WI38 (cell line): ENCODE results near the gene MTX1.

Source experiments
- H3K4me3 ChIP-seq: 2 replicates; pipeline ENCODE4 v1.5.1; 2011; ENCODE audit warnings: low read depth, mild to moderate bottlenecking, control low read depth, low read length
- TF ChIP-seq, protein P1 (sequence below): IDR thresholded peaks from 2 replicates; pipeline ENCODE4 v1.5.1; 2012; ENCODE audit warnings: low read depth, mild to moderate bottlenecking, control low read depth, low read length

MTX1 gene

DNA sequence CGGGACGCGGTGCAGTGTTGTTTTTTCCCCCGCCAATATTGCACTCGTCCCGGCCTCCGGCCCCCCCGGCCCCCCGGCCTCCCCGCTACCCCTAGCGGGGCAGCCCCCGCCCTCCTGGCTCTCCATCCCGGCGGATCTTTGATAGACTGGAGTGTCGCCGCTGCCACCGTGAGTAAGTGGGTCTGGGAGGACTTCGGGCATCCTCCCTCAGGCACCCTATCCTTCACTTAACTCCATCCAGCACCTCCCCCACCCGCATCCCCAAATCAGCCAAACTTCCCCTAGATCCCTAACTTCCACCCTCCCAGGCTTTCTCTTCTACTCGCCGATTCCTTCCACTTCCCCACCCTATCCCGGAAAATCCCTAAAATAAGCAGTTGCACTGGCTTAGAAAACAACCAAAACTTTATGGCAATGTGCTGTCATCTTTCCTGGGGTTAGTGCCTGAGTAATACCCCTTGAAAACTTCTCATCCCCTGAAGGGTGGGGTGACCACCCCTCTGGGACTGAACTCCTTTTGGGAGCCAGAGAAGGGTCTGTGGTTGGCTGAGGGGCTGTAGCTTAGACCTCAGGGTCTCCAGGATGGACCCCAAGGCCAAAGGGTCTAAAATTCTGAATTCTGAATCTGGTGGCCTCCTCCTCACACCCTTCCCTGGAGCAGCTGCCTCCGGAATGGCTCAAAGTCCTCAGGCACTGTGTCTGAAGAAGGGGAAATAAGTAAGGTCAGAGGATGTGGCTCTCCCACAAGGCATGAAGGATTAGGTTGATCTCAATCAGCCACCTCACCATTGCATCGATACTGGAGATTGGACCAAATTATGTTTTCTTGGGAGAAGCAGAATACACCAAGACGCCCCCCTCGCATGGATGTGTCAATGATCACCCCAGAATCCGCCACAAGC is 13.0 kb upstream of the MTX1 start:
- TF ChIP-seq, protein P1, sequence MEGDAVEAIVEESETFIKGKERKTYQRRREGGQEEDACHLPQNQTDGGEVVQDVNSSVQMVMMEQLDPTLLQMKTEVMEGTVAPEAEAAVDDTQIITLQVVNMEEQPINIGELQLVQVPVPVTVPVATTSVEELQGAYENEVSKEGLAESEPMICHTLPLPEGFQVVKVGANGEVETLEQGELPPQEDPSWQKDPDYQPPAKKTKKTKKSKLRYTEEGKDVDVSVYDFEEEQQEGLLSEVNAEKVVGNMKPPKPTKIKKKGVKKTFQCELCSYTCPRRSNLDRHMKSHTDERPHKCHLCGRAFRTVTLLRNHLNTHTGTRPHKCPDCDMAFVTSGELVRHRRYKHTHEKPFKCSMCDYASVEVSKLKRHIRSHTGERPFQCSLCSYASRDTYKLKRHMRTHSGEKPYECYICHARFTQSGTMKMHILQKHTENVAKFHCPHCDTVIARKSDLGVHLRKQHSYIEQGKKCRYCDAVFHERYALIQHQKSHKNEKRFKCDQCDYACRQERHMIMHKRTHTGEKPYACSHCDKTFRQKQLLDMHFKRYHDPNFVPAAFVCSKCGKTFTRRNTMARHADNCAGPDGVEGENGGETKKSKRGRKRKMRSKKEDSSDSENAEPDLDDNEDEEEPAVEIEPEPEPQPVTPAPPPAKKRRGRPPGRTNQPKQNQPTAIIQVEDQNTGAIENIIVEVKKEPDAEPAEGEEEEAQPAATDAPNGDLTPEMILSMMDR: no peak
- H3K4me3 ChIP-seq: peak overlapping the region; percentile 58

DNA sequence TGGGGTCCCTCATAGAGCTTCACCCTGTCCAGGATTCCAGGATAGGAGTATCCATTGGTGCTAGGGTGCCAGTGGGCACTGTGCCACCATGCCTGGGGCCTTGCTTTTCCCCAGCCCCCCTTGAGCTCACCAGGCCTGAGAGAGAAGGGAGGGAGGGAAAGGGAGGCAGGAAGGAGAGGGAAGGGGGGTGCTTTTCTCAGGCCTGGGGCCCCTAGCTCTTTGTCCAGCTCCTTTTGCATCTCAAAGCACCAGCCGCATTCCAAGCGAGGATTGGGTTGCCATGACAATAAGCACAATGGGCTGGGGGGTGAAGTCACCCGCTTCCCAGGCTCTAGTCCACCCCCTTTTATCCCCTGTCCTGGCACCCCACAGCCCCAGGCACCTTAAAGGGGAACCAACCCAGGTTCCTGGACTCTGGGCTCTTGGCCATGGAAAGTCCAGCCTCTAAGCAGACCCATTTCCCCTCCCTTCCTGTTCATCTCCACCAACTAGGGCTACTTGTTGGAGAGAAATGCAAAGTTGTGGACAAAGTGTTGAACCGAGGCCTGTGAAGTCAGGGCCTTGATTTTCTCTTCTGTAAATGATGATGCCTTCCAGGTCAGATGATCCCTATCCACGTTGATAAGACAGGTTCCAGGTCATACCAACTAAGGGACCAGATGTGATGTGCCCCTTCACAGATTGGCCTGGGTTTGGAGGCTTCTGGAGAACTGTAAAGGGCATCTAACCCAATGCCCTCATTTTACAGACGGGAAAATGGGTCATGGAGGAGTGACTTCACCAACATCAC is 12.2 kb upstream of the MTX1 start:
- TF ChIP-seq, protein P1: no peak
- H3K4me3 ChIP-seq: peak overlapping the region; percentile 58

GRCh38 chr1:155196893-155197638 is 11.4 kb upstream of the MTX1 start:
- no peak overlapping the region for H3K4me3 ChIP-seq
- TF ChIP-seq, protein P1: no peak

DNA sequence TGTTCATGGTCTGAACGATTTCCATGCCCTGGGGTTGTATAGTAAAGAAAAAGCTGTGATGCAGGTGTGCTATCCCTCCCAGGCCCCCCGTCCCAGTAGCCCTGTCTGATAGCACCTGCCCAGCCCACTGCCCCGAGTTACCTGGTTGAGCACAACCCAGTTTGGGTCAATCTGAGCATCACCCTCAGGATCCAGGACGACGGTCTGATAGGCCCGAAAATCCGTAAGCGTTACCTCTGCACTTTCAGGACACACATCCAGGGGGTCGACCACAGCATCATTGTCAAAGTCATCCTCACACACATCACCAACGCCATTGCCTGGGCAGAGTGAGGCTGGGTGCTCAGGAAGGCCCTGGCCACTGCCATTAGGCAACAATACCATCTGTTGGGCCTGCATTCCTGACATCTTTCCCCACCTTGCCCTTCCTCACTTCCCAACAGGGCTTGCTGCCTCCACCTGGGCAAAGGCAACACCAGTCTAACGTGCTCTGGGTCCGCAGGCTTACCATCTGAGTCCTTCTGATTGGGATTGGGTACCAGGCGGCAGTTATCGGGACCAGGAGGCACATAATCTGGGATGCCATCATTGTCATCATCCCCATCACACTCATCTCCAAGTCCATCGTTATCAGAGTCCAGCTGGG is 10.5 kb upstream of the MTX1 start:
- TF ChIP-seq, protein P1: no peak
- no peak overlapping the region for H3K4me3 ChIP-seq

- H3K4me3 ChIP-seq: no peak overlapping the region
- TF ChIP-seq, protein P1: no peak
Observed at GRCh38 chr1:155198547-155198906, 10.0 kb upstream of the MTX1 start.

GRCh38 chr1:155199792-155200191 is 8.7 kb upstream of the MTX1 start:
- TF ChIP-seq, protein P1: no peak
- no peak overlapping the region for H3K4me3 ChIP-seq
